Spinal cord (tissue), 10 donors: ENCODE measurements around the gene RAB10. TPM values are rescaled to one million over a fixed set of nuclear protein-coding genes. Genes with fewer than 3 reads are reported as not detected.

ENCODE experiments used
- DNase-seq, 6 donors: peaks; one replicate each; pipeline versions ENCODE4 v3.0.0 to v3.0.0-alpha.2; 2013 to 2015; ENCODE audit warnings: low spot score in 6 of 6, low read depth in 4 of 6
- H3K27ac ChIP-seq: one replicate; pipeline ENCODE4 v1.5.1; 2013; ENCODE audit warnings: low read depth, low read length, control low read depth
- H3K27me3 ChIP-seq: one replicate; pipeline ENCODE4 v1.6.1; 2013; ENCODE audit warnings: low read length; ENCODE audit not compliant: control insufficient read depth, insufficient read depth
- H3K36me3 ChIP-seq: one replicate; pipeline ENCODE4 v1.6.1; 2013; ENCODE audit warnings: low read length; ENCODE audit not compliant: control insufficient read depth, insufficient read depth
- H3K4me1 ChIP-seq: one replicate; pipeline ENCODE4 v1.6.1; 2013; ENCODE audit warnings: low read length; ENCODE audit not compliant: control insufficient read depth, insufficient read depth
- H3K4me3 ChIP-seq: one replicate; pipeline ENCODE4 v1.5.1; 2013; ENCODE audit warnings: low read depth, low read length, control low read depth
- H3K9me3 ChIP-seq: one replicate; pipeline ENCODE4 v1.6.1; 2013; ENCODE audit warnings: low read length; ENCODE audit not compliant: control insufficient read depth, insufficient read depth
- WGBS: methylation state at CpG from one replicate; pipeline ENCODE4 v1.1.5; 2013; ENCODE audit warnings: missing lambda C conversion rate; ENCODE audit not compliant: insufficient coverage; 5-methylcytosine and 5-hydroxymethylcytosine counted together
- polyA plus RNA-seq, 2 donors: library from polyadenylated mRNA; unstranded; fragments of 120-200 nt; gene quantifications; one replicate each; pipeline ENCODE4 v1.2.1, GENCODE V29; 2013; ENCODE audit not compliant: insufficient read length in 2 of 2
- total RNA-seq, 2 donors: library from RNA; depleted of rRNA in 1 of 2; stranded (reverse); fragments of 120-200 nt in 1 of 2; fragments of >200 nt in 1 of 2; gene quantifications; one replicate each; pipeline versions ENCODE4 v1.2.3 to v1.2.4, GENCODE V29; 2013 to 2014
- donor health status: healthy.

Gene RAB10
- total and polyA plus RNA-seq, 4 donors = 80.8 to 194 (median 133) TPM

DNA sequence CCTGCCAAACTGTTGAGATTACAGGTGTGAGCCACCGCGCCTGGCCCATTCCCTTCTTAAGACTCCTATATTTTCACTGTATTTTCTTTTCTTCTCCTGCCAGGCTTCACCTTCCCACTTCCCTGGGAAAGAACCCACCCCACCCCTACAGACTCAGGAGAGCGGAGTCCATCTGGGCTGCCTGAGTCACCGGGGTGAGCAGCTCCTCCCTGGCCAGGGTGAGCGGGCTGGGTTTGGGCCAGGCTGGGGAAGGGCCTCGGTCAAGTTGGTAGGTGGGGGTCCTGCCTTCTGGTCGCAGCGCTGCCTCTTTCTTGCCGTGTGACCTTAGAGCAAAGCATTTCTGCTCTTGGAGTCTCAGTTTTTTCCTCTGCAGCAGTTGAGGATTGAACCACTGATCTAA lies 136.9 kb downstream of the RAB10 start:
- no peak for DNase-seq
- no peak overlapping the region for H3K4me3 ChIP-seq
- no peak overlapping the region for H3K27ac ChIP-seq

GRCh38 chr2:26172189-26172870 lies 138.4 kb downstream of the RAB10 start:
- Histone ChIP-seq H3K4me3 (peak overlapping the region; percentile 5), H3K27me3 (peaks cover 6% of the 10 kb centered on the region), H3K4me1 (peaks cover 33% of the 10 kb centered on the region), H3K27ac (no peak overlapping the region), H3K9me3 (no peaks in the 10 kb centered on the region), H3K36me3 (peaks cover 15% of the 10 kb centered on the region)
- WGBS = 19% methylated on average over 36 of the region's 56 CpGs
- peak in 1 of 6 donors; percentile 61 for DNase-seq

More for the DNA sequence above, 136.9 kb downstream of the RAB10 start:
- Histone ChIP-seq H3K9me3 (no peaks in the 10 kb centered on the region), H3K36me3 (peaks cover 5% of the 10 kb centered on the region), H3K4me1 (peaks cover 27% of the 10 kb centered on the region), H3K27me3 (peaks cover 6% of the 10 kb centered on the region)
- 91% methylated on average over 7 of the region's 9 CpGs for WGBS

DNA sequence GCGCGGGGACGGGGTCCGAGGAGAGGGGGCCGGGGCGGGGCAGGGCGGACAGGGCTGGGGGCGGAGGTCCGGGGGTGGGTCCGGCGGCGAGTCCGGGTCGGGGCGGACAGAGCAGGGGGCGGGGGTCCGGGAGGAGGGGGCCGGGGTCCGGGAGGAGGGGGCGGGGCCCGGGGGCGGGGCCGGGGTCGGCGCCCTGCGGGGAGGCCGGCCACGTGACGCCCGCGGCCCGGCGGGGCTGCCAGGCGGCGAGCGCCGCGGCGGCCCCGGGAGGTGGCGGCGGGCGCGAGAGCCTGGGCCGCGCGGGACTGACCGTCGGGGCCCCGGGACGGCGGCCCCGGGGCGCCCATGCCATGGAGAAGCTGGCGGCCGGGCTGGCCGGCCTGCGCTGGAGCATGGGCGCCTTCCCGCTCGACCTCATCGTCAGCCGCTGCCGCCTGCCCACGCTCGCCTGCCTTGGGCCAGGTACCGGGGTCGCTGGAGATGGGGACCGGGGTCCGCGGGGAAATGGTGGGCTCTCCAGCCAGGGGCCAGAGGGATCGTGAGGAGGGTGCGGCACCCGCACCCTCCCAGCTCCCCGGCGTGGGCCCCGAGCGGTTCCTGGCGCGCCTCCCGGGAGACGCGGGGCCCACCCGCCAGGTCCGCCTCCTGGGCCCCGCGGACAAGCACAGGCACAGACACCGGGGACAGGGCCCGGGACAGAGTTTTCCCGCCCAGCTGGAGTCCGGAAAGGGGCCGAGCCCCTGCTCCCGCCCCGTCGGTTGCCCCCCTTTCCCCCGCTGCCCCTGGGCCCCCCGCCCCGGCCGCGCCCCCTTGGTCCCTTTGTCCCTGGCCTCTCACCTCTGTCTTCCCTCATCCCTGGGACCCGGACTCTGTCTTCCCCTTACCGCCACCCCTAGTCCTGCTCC lies 139.2 kb downstream of the RAB10 start, which contains the start of gene GAREM2:
Gene GAREM2 (plus strand): TSS at position 218 of the 905 bp plus-strand sequence. CDS start 133 bp downstream, at position 351.
- Histone ChIP-seq H3K36me3 (peaks cover 23% of the 10 kb centered on the region), H3K4me1 (peaks cover 39% of the 10 kb centered on the region), H3K9me3 (no peaks in the 10 kb centered on the region), H3K27ac (peak within 1 kb of the TSS; percentile 83), H3K4me3 (peak within 1 kb of the TSS; percentile 61), H3K27me3 (peaks cover 6% of the 10 kb centered on the region)
- under 1% methylated on average over 90 of the region's 102 CpGs for WGBS
- peak in 2 of 6 donors; percentile 58 to 60 for DNase-seq

DNA sequence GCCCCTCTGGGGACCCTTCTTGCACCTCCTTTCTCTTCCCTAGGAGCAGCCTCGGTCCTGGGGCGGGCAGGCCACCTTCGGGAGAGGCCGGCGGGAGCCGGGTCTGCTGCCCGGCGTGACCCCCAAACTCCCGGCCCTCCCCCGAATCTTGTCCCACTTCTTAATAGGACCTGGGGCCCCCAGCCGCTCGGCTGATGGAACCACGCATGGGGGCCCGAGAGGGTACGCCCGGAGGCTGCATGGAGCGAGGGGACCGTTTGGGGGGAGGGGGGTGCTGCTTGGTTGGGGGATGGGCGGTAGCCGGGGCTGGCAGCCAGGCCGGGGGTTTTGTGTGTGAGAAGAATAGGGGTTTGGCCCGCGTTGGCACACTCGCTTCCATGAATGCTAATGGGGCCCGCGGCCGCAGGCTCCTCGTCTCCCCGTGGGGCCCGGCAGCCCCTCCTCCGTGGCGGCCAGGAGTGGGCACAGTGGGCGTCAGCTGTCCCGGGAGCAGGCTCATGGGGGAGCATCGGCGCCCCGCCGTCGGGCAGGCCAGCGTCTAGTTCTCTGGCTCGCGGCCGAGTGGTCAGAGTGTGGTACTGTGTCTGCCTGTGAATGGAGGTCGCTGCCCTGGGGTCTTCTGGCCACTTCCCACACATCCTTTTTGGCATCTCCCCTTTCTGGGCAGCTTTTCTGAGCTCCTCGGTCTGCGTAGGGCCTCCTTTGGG lies 140.0 kb downstream of the RAB10 start:
- 4% methylated on average over 43 of the region's 46 CpGs for WGBS
- Histone ChIP-seq H3K9me3 (no peaks in the 10 kb centered on the region), H3K36me3 (peaks cover 30% of the 10 kb centered on the region), H3K27me3 (peaks cover 6% of the 10 kb centered on the region), H3K27ac (peak overlapping the region; percentile 83), H3K4me1 (peaks cover 47% of the 10 kb centered on the region), H3K4me3 (peak overlapping the region; percentile 61)
- peak in 3 of 6 donors; percentile 65 to 87 (median 86) for DNase-seq

GRCh38 chr2:26174691-26175465 lies 141.0 kb downstream of the RAB10 start:
- 43% methylated on average over 5 of the region's 10 CpGs for WGBS
- Histone ChIP-seq H3K27me3 (peaks cover 6% of the 10 kb centered on the region), H3K36me3 (peaks cover 33% of the 10 kb centered on the region), H3K27ac (peak overlapping the region; percentile 63), H3K4me1 (peaks cover 57% of the 10 kb centered on the region), H3K4me3 (peak overlapping the region; percentile 61), H3K9me3 (no peaks in the 10 kb centered on the region)
- peak in 1 of 6 donors; percentile 60 for DNase-seq

GRCh38 chr2:26175466-26176278 lies 141.8 kb downstream of the RAB10 start:
- 32% methylated on average over 12 of the region's 15 CpGs for WGBS
- H3K27me3 ChIP-seq = peaks cover 6% of the 10 kb centered on the region
- no peaks in the 10 kb centered on the region for H3K9me3 ChIP-seq
- no peak overlapping the region for H3K4me3 ChIP-seq
- peak overlapping the region; percentile 52 for H3K27ac ChIP-seq
- peaks cover 63% of the 10 kb centered on the region for H3K4me1 ChIP-seq
- H3K36me3 ChIP-seq = peaks cover 40% of the 10 kb centered on the region
- DNase-seq = peak in 1 of 6 donors; percentile 37

GRCh38 chr2:26176279-26176615 lies 142.4 kb downstream of the RAB10 start:
- Histone ChIP-seq H3K27me3 (peaks cover 6% of the 10 kb centered on the region), H3K27ac (no peak overlapping the region), H3K9me3 (no peaks in the 10 kb centered on the region), H3K4me3 (no peak overlapping the region), H3K36me3 (peaks cover 43% of the 10 kb centered on the region), H3K4me1 (peaks cover 65% of the 10 kb centered on the region)
- 63% methylated on average over 6 of the region's 11 CpGs for WGBS
- DNase-seq = no peak

- Histone ChIP-seq H3K4me1 (peaks cover 64% of the 10 kb centered on the region), H3K27me3 (peaks cover 6% of the 10 kb centered on the region), H3K27ac (no peak overlapping the region), H3K4me3 (no peak overlapping the region), H3K9me3 (no peaks in the 10 kb centered on the region), H3K36me3 (peaks cover 50% of the 10 kb centered on the region)
- DNase-seq = no peak
- WGBS = 78% methylated on average over 7 of the region's 7 CpGs
These were observed 143.2 kb downstream of the RAB10 start for GRCh38 chr2:26177122-26177521.
